Lower leg skin (tissue), 3 donors: ENCODE results near the gene DTD1.

ENCODE experiments used
- POLR2A ChIP-seq, 2 donors: fragments of 450-650 bp; IDR thresholded peaks; one replicate each; pipeline ENCODE4 v1.6.1; 2016 to 2017; ENCODE audit warnings: antibody characterized with exemption in 2 of 2, mild to moderate bottlenecking in 1 of 2, moderate library complexity in 1 of 2
- TF ChIP-seq, protein P1 (sequence below), 3 donors: fragments of 450-650 bp; IDR thresholded peaks; one replicate each; pipeline ENCODE4 v1.5.1; 2016; ENCODE audit warnings: antibody characterized with exemption in 3 of 3, mild to moderate bottlenecking in 3 of 3, moderate library complexity in 2 of 3

DNA sequence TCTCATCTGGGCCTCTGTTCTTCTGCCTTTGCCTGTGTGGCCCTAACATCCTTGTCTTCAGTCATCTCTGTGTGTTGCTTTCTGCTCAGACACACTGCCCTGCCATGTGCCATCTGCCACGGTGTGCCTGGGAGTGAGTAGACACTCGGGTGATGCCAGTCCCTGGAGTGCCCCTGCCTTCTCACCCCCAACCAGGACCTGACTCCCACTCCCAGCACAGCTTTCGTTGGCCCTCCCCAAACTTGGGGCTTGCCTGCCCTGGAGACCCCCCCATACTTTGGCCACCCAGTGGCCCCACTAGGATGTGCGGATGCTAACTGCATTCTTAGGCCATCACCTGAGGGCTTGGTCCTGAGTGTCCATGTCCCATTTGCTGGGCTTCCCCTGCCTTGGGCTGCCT is 149.3 kb downstream of the DTD1 start:
- TF ChIP-seq, protein P1, sequence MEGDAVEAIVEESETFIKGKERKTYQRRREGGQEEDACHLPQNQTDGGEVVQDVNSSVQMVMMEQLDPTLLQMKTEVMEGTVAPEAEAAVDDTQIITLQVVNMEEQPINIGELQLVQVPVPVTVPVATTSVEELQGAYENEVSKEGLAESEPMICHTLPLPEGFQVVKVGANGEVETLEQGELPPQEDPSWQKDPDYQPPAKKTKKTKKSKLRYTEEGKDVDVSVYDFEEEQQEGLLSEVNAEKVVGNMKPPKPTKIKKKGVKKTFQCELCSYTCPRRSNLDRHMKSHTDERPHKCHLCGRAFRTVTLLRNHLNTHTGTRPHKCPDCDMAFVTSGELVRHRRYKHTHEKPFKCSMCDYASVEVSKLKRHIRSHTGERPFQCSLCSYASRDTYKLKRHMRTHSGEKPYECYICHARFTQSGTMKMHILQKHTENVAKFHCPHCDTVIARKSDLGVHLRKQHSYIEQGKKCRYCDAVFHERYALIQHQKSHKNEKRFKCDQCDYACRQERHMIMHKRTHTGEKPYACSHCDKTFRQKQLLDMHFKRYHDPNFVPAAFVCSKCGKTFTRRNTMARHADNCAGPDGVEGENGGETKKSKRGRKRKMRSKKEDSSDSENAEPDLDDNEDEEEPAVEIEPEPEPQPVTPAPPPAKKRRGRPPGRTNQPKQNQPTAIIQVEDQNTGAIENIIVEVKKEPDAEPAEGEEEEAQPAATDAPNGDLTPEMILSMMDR (IDR thresholded peaks at IDR 0.05) = no peak
- TF ChIP-seq POLR2A (IDR thresholded peaks at IDR 0.05) = no peak
